NK-92 treated with Interleukin-12 subunit alpha and Interleukin-12 subunit beta, amount 100 ng/mL, for 24 hours (cell line): ENCODE measurements around the gene LRRC63.
"Not testable (repeated sequence)": the region's sequence is repeated elsewhere in the genome, so short reads cannot be mapped to it uniquely, and the experiment has no call there.

Experiments used
- DNase-seq: peaks from one replicate; lab custom pipeline; 2025; lab: John Stamatoyannopoulos, UW

LRRC63 gene

DNA sequence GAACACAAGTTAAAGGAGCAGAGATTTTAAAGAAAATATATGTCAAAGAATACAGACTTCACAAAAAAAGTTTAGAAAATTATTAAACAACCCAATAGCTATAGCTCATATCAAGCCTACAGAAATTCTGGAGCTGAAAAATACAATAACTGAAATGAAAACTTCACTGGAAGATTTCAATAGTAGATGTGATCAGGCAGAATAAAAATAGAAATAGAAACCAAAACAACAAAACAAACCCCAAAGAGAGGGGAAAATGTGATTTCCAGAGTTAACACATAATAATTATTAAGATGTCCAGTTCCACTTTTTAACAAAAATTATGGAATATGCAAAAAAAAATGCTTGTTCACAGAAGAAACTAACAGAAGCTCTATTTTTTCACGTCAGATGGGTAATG lies 23.6 kb downstream of the LRRC63 start:
- DNase-seq, result no peak

DNA sequence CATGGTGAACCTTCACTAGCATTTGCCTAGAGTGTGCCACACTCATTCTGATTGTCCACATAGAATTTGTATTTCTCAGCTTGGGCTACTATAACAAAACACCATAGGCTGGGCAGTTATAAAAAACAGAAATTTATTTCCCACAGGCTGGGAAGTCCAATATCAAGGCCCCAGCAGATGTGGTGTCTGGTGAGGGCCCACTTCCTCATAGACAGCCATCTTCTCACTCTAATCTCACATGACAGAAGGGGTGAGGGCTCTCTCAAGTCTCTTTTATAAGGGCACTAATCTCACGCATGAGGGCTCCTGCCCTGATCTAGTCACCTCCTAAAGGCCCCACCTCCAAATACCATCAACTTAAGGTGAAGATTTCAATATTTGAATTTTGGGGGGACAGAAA lies 53.6 kb downstream of the LRRC63 start:
- no peak for DNase-seq

DNA sequence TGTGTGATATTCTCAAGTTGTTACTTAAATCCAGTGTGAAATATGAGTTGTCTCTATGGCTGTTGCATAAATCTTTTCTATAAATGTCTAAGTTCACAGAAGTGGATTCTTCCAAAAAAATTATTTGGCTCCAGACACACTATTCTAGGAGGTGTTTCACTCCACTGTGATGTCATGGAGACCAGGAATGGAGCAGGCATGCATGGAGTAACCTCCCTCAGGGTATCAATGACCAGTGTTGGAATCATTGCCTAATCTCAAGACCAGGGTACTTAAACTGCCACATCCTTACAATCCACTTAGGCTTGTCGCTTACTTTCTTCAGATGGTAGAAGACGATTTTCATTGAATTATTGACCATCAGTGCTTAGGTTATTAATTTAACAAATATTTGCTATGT lies 55.4 kb downstream of the LRRC63 start:
- no peak for DNase-seq

DNA sequence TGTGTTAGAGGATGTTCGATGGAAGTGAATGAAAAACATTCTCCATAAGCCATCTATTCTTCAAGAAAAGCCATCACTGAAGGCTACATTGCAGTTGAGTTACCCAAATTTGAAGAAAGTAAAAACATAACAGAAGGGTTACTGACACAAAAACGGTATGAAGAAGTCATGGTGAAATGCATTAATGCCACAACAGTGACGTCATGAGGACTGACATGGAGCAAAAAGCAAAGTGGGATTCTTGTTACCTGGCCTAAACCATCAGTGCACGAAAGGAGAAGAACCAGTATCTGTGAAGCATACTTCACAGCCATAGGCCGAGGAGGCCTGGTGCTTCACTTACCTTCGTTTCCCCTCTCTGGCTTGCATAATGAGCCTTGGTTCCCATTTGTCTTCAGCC lies 58.7 kb downstream of the LRRC63 start:
- DNase-seq, result no peak

DNA sequence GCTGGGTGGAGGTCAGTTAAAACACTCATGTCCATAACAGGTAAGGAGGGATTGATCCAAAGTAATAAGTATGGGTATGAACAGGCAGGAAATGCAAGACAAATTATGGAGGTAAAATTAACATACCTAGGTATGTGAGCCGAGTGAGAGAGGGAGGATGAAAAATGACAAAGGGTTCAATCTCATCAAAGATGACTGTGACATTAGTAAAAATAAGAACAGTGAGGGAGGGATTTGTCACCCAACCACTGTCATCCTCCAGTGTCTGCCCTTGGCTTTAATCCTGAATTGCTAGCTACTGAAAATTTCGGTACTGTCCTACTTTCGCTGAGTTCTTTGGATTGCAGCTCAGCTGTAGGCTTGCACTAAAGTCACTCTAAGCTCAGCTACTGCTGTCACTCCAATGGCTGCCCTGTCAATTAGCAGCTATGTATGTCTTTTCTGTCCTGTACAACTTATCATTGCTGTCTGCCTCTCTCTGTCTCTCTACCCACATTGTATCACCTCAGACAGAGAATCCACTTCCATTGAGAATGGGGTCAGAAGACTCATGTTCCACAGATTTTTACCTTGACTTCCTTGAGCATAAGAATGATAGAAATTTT lies 62.5 kb downstream of the LRRC63 start:
- no peak for DNase-seq

DNA sequence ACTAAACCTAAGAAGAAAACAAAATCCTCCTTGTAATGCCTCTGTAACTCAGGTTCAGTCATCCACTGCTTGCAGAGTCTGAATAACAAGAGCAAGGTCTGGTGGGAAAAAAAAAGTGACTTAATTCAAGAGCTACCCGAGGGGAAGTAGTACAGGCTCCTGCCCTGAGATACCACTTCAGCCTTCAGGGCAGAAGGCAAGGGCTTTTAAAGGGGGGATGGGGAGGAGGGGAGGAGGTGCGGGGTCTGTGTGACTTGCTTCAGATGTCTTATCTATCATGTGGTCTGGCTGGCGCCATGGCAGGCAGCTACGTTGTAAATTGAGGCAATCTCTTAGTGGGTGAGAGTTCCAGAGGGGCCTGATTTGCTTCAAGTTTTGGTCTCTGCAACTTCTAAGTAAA lies 66.7 kb downstream of the LRRC63 start:
- DNase-seq, result no peak

DNA sequence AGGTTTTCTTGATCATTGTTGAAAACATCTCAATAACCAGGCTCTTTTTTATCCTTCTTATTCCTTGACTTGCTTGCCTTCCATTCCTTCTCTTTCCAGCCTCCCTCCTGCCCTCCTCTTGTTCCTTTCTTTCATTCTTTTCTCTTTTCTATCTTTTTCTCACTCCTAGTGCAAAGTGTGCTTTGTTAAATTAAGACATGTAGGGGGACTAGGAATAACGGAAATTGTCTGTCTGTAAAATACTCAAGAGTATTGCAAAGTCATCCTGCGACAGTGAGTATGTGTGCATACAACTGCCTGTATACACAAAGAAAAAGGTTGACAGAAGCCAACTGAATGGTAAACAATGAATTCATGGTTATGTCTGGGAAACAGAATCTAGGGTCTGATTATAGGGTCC lies 70.1 kb downstream of the LRRC63 start:
- no peak for DNase-seq

DNA sequence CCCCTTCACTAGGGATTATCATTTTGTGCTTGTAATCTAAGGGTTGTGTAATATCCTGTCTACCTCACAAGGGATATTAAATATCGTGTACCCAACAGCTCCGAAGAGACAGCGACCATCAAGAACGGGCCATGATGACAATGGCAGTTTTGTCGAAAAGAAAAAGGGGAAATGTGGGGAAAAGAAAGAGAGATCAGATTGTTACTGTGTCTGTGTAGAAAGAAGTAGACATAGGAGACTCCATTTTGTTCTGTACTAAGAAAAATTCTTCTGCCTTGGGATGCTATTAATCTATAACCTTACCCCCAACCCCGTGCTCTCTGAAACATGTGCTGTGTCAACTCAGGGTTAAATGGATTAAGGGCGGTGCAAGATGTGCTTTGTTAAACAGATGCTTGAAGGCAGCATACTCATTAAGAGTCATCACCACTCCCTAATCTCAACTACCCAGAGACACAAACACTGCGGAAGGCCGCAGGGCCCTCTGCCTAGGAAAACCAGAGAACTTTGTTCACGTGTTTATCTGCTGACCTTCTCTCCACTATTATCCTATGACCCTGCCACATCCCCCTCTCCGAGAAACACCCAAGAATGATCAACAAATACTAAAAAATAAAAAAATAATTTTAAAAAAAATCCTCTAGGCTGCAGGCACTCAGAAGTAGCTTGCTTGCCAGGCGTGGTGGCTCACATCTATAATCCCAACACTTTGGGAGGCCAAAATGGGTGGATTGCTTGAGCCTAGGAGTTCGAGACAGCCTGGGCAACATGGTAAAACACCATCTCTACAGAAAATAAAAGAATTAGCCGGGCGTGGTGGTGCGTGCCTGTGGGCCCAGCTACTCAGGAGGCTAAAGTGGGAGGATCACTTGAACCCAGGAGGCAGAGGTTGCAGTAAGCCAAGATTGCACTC lies 72.4 kb downstream of the LRRC63 start:
- DNase-seq, result not testable (repeated sequence)

DNA sequence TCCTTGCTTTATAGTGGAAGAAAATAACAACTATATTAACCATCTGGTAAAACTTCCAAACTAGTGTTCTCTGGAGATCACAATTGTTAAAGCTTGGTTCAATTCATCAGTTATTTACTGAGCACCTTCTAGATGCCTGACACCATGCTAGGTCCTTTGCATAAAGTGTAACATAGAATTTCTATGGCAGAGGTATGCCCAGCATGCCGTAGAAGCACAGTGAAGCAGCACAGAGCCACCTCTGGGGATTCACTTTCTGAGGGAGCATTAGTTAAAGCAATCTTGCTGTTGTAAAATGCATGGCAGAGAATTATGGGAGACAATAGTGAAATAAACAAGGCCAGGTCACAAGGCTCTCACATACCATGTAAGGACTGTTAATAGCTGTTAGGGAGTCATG lies 75.2 kb downstream of the LRRC63 start:
- no peak for DNase-seq

DNA sequence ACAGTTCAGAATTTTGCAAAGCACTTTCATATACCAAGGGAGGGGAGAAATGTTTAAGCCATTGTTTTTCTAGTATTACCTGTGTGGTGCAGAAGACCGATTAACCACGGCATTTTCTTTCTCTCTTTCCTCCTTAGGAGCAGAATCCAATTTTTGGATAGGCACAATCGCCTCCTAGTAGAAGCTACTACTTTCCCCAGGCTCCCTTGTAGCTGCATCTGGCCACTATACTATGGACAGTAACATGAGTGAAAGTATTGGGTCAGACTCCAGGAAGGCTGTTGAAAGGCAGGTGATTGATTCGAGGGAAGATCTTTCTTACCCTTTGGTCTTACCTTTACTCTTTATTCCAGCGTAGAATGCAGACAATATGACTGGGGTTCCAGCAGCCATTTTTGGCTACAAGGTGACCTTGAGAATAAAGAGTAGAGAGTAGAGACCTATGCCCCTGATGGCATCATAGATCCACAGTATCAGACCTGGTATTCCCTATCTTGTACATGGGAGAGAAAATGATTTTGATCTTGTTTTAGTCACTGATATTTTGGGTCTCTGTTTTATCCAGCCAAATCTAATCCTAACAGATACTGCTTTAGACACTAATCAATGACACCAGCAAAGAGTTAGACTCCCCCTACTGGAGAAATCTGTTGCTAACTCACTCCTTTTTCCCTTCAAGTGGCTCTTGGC lies 77.0 kb downstream of the LRRC63 start:
- DNase-seq, result no peak

DNA sequence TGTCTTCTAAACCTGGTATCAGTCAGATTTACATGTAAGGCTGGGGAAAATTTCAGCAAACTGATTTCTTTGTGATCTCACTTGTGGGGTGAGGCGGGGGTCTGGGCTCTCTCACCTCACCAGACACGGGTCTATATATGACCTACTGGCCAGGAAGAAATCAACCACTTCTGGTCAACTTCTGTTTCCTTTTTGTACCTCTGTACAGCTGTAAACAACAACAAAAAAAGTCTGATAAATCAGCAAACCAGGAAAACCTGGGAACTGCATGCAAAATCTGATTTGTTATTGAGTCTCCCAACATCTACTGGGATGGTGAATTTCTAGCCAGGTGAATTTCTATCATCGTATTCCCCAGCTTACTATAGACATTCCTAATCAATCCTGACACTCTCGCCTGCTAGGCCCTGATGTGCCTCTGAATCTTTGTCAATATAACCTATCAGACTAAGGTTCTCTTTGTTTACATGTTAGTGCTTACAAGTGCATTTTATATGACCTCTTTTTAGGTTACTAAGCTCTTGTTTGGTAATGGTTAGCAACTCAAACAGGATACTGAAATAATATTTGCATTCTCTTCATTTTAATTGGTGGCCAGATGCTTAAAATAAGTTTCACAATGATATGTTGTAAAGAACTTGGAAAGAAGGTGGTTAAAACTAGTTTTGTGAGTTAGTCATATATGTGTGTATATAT lies 77.7 kb downstream of the LRRC63 start:
- no peak for DNase-seq

DNA sequence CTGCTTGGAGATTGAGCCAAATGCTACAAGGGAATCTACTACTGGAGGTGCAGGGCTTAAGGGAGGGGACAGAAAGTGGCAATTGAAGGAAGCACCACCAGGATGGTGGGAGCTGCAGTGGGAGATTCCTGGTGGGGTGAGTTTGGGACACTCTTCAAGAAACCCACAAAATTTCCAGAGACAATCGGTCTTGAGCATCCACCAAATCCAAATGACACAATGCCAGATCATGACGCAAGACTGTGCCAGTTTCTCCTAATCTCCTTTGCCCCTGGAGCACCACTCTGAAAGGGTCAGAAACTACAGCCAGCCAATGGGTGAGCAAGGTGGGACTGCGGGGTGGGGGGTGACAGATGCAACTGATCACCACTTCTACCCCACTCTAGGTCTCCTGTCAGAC lies 78.7 kb downstream of the LRRC63 start:
- no peak for DNase-seq

DNA sequence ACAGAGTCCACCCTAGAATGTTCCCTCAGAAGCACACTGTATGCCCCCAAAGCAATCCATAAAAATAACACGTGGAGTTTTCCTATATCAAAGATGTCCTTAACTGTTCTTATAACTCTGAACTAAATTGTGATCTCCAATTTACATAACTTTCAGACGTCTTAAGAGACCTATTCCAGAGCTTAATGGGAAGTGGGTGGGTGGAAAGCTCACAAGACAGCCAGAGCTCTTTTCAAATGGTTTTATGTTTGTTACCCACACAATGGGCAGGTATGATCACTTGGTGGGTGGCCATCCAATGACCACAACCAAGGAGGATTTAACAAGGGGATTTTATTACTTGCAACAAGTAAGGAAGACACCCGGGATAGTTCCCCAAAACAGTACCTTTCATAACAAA lies 81.7 kb downstream of the LRRC63 start:
- DNase-seq, result no peak

DNA sequence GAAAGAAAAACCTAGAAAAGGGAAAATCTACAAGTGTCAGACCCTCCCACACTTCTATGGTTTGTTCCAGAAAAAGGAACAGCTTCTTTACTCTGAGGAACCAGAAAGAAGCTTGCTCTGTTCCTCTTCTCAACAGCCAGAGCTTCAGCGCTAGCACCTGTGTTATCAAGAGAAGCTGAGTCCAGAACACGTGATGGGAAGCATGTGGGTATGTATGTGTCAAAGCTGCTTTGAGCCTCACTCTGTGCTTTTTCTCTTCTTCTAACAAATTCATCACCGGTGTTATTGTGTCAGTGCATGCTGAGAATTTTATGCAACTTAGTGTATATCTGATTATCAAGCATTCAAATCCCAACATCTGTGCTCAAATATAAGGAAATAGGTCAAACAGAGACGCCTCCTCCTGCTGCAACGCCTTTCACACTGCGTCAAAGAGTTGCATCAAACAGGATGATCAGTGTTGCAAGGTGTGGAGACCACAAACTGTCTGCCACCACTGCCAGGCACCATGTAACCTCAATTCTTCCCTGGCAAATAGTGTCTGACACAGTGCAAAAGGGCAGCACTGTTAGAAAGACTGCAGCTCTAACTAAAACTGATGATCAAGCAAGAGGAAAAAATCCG lies 83.9 kb downstream of the LRRC63 start:
- DNase-seq, result peak; percentile 67

DNA sequence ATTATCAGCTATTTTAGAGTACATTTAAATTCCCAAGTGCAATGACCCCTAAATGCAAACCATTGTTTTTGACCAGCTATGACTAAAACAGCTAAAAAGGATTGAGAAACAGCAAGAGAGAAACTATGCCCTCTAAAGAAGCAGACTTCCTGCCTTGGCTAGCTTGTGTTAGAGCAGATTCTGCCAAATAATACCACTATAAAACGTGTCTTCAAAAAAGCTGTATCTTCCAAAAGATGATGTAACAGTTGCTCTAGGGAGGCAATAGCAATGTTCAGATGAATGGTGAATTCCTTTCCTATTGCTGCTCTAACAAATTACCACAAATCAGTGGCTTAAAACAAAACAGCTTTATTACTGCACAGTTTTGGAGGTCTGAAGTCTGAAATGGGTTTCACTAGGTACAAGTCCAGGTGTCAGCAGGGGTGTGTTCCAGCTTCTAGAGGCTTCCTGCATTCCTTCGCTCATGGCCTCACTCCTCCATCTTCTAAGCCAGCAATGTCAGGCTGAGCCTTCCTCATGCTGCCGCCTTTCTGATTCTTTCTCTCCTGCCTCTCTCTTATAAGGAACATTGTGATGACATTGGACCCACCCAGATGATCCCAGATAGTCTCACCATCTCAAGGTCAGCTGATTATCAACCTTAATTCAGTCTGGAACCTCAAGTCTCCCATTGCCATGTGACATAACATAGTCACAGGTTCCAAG lies 84.5 kb downstream of the LRRC63 start:
- DNase-seq, result no peak

DNA sequence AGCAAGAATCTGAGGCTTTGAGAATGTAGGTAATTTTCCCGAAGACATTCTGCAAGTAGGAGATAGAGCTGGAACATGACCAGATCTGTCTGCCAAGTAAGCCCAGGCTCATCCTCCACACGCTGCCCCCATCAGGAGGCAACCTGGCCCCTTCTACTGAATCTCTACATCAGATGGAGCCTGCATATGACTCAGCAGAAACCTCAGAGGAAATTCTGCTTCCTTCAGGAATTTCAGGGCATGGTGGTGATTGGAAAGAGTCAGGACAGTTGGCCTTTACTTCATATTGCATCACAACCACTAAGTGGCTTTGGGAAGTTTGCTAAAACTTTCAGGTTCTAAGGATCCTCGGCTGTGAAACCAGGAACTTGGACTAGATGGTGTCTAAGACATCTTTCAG lies 85.2 kb downstream of the LRRC63 start:
- DNase-seq, result no peak

DNA sequence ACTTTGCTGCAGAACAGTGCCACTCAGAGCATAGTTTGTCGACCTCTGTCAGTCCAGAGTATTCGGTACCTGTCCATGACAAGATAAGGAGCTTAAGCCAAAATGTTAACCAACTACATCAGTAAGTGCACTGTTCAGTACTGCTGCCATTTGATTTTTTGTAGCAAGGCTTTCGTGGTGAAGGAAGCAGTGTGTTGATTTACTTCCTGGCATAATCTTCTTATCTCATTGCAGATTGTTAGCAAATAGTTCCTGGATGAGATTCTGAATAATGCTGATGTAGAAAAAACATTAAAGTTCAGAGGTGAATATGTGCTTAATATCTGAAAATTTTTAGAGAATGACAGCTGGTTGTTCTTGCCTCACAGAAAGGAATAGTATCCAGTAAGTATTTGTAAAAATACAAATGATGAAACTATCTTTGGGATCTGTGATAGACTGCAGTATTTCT lies 85.7 kb downstream of the LRRC63 start:
- DNase-seq, result no peak

DNA sequence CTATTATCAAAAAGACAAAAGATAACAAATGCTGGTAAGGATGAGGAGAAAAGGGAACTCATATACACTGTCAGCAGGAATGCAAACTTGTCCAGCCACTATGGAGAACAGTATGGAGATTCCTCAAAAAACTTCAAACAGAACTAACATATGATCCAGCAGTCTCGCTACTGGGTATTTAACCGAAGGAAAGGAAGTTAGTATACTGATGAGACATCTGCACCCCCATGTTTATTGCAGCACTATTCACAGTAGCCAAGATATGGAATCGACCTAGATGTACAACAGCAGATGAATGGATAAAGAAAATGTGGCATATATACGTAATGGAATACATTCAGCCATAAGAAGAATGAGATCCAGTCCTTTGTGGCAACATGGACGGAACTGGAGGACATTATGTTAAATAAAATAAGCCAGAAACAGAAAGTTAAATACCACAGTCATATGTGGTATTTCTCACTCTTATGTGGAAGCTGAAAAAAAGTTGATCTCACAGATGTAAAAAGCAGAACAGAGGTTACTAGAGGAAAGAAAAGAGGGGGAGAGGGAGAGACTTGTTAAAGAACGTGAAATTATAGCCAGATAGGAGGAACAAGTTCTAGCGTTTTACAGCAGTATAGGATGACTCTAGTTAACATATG lies 92.1 kb downstream of the LRRC63 start:
- DNase-seq, result no peak

DNA sequence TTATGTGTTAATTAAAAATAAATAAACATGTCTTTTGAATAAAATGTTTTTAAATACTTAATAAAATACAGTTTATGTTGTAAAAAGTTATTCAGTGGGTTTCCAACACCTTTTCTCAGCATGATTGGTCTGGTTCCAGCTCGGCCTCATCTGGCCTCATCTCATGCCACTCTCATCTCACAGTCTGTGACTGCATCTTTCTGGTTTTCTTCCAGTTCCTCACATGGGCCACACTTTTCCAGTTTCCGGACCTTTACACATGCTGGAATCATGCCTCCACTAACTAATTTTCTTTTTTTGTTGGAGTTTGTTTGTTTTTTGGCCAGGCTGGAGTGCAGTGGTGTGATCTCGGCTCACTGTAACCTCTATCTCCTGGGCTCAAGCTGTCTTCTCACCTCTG lies 92.8 kb downstream of the LRRC63 start:
- no peak for DNase-seq

DNA sequence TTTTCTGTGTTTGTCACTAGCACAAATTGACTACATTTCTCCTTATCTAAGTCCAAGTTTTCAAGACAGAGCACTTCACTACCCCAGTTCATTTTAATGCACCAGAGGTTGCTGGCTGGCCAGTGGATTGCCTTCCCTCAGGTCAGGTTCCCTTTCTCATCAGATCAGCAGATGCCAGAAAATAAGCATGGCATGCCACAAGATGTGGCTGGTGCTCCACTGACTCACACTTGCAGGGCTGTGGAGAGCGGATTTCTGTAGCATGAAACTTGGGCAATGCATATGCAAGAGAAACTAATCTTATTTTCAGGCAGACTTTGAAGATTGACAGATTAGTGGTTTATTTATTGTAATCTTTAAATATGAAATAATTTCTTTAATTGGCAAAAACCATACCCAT lies 95.8 kb downstream of the LRRC63 start:
- DNase-seq, result no peak

DNA sequence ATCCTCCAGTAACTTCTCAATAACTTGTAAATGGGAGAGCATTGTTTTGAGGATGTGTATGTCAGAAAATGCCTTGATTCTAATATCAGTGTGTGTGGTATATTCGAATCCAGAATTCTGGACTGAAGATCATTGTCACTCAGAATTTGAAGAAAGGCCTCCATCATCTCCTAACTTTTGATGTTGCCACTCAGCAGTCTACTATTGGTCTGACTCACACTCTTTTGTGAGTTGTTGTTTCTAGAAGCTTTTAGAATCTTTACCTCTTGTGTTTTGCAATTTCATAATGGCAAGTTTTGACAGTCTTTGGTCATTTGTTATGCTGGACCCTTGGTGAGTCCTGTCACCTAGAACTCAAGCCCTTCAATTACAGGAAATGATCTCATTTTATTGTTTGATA lies 98.3 kb downstream of the LRRC63 start:
- DNase-seq, result no peak
